Ascending aorta (tissue), 2 donors: ENCODE results near the gene GPC6. TPM values are rescaled to one million over a fixed set of nuclear protein-coding genes. Genes with fewer than 3 reads are reported as not detected.

Experiments used
- DNase-seq, 2 donors: peaks; one replicate each; pipeline ENCODE4 v3.0.0-alpha.2; 2019; ENCODE audit warnings: low spot score in 2 of 2
- H3K27ac ChIP-seq, 2 donors: fragments of 200-600 bp; sonication (generic); one replicate each; pipeline ENCODE4 v1.5.1; 2016 to 2017; ENCODE audit warnings: mild to moderate bottlenecking in 1 of 2
- H3K27me3 ChIP-seq: fragments of 200-600 bp; sonication (generic); one replicate; pipeline ENCODE4 v1.5.1; 2017
- H3K36me3 ChIP-seq, 2 donors: fragments of 200-600 bp; sonication (generic); one replicate each; pipeline ENCODE4 v1.5.1; 2016
- H3K4me1 ChIP-seq, 2 donors: fragments of 200-600 bp; sonication (generic); one replicate each; pipeline ENCODE4 v1.5.1; 2016 to 2017; ENCODE audit warnings: mild to moderate bottlenecking in 1 of 2
- H3K4me3 ChIP-seq, 2 donors: fragments of 200-600 bp; sonication (generic); one replicate each; pipeline ENCODE4 v1.5.1; 2016 to 2017; ENCODE audit warnings: mild to moderate bottlenecking in 1 of 2
- H3K9me3 ChIP-seq, 2 donors: fragments of 200-600 bp; sonication (generic); one replicate each; pipeline ENCODE4 v1.5.1; 2016
- CTCF ChIP-seq, 3 experiments: fragments of 200-600 bp in 2 of 3; fragments of 450-650 bp in 1 of 3; sonication (generic) in 2 of 3; IDR thresholded peaks; one replicate each; pipeline ENCODE4 v1.5.1; 2016 to 2019; ENCODE audit warnings: antibody characterized with exemption in 3 of 3, mild to moderate bottlenecking in 1 of 3, moderate library complexity in 1 of 3
- intact Hi-C: fragments of 100-400 bp; cut with DNase I; formaldehyde crosslinking; loops from one replicate; pipeline ENCODE4 v1.15.1; 2023
- total RNA-seq: library from RNA; depleted of rRNA; stranded (reverse); fragments of >200 nt; gene quantifications from one replicate; pipeline ENCODE4 v1.1.0, GENCODE V29; 2016

The GPC6 gene
- total RNA-seq, 1 donor from 2014 or later: 23.2 TPM

GRCh38 chr13:93292366-93292765 is 65.8 kb downstream of the GPC6 start:
- no peaks in the 10 kb centered on the region for H3K36me3 ChIP-seq
- no peaks in the 10 kb centered on the region for H3K9me3 ChIP-seq
- no peak for DNase-seq
- H3K27ac ChIP-seq: no peak overlapping the region
- H3K27me3 ChIP-seq: no peaks in the 10 kb centered on the region
- no peaks in the 10 kb centered on the region for H3K4me1 ChIP-seq
- no peak for TF ChIP-seq CTCF (IDR thresholded peaks at IDR 0.05)
- H3K4me3 ChIP-seq: no peak overlapping the region
- intact Hi-C loops: no loop called here

- no peak for DNase-seq
- no peak overlapping the region for H3K27ac ChIP-seq
- H3K4me3 ChIP-seq: no peak overlapping the region
- no peak for TF ChIP-seq CTCF (IDR thresholded peaks at IDR 0.05)
- no peaks in the 10 kb centered on the region for H3K4me1 ChIP-seq
- no peaks in the 10 kb centered on the region for H3K36me3 ChIP-seq
- intact Hi-C loops: no loop called here
- no peaks in the 10 kb centered on the region for H3K9me3 ChIP-seq
- H3K27me3 ChIP-seq: no peaks in the 10 kb centered on the region
Measured at GRCh38 chr13:93293710-93294109, 67.1 kb downstream of the GPC6 start.

- no peak for DNase-seq
- H3K9me3 ChIP-seq: no peaks in the 10 kb centered on the region
- no peak for TF ChIP-seq CTCF (IDR thresholded peaks at IDR 0.05)
- H3K4me3 ChIP-seq: no peak overlapping the region
- intact Hi-C loops: no loop called here
- no peaks in the 10 kb centered on the region for H3K27me3 ChIP-seq
- H3K4me1 ChIP-seq: no peaks in the 10 kb centered on the region
- H3K36me3 ChIP-seq: no peaks in the 10 kb centered on the region
- no peak overlapping the region for H3K27ac ChIP-seq
Measured at GRCh38 chr13:93296584-93296983, 70.0 kb downstream of the GPC6 start.

- Histone ChIP-seq H3K9me3 (no peaks in the 10 kb centered on the region), H3K4me3 (no peak overlapping the region), H3K27ac (no peak overlapping the region), H3K27me3 (no peaks in the 10 kb centered on the region), H3K4me1 (no peaks in the 10 kb centered on the region), H3K36me3 (no peaks in the 10 kb centered on the region)
- intact Hi-C loops: no loop called here
- no peak for DNase-seq
- TF ChIP-seq CTCF (IDR thresholded peaks at IDR 0.05): no peak
Measured at GRCh38 chr13:93298713-93299112, 72.1 kb downstream of the GPC6 start.

- Histone ChIP-seq H3K4me1 (no peaks in the 10 kb centered on the region), H3K27ac (no peak overlapping the region), H3K36me3 (no peaks in the 10 kb centered on the region), H3K27me3 (no peaks in the 10 kb centered on the region), H3K4me3 (no peak overlapping the region), H3K9me3 (no peaks in the 10 kb centered on the region)
- intact Hi-C loops: no loop called here
- TF ChIP-seq CTCF (IDR thresholded peaks at IDR 0.05): no peak
- DNase-seq: no peak
Measured at GRCh38 chr13:93304134-93304533, 77.5 kb downstream of the GPC6 start.
